GM19239 (cell line): ENCODE results near the gene TEAD4.

Source experiments
- DNase-seq: peaks from one replicate; pipeline ENCODE4 v3.0.0; 2011; ENCODE audit warnings: low spot score; ENCODE audit not compliant: insufficient read length
- FAIRE-seq: peaks from 2 replicates; lab custom pipeline; 2011; peaks lifted over from hg19 to GRCh38; lab: Jason Lieb, UNC

The TEAD4 gene

GRCh38 chr12:2959505-2960389 lies 550 bp downstream of the TEAD4 start:
- DNase-seq (peak; percentile 38), FAIRE-seq (no peak)

- DNase-seq = no peak
- no peak for FAIRE-seq
These were observed 1.3 kb downstream of the TEAD4 start for GRCh38 chr12:2960390-2960956.

DNA sequence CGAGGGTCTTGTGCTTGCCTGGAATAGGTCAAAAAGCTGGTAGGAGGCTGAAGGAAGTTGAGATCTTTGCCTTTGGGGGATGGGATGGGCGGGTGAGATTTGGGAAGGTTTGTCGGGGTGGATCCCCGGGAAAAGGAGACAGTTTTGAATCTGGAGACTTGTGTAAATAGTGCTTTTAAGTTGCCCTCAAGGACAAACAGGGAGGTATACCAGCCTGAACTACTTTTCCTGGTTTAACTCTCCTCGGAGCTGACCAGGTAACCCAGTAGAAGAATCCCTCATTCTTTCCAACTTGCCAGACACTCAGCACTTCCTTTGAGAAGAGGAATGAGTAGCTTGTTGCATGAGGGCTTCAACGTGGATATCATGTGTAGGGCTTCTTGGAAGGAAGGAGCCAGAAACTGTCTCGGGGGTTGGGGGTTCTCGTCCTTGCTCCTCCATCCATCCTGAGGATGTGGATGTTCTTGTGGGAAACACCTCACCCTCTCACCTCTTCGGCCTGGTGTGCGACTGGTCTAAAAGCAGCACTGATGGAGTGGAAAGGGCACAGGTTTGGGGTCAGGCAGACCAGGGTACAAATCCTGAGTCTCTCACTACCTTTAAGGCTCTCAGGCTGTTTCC lies 1.9 kb downstream of the TEAD4 start:
- DNase-seq (no peak), FAIRE-seq (no peak)

DNA sequence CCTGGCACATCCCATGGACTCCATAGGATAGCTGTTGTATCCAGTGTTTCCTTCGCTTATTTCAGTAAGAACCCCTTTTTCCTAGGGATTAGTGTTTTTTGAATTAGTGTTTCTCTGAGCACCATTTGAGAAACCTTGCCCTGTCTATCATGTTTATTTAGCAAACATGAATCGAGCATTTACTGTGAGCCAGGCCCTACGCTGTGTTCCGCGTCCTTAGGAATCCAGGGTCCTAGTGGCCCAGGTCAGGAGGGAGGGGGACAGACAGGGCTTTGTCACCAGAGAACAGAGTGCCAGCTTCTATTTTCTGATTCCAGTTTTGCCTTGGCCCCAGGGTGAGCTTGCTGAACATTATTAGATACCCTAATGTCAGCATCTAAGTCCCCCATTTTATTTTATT lies 2.5 kb downstream of the TEAD4 start:
- DNase-seq (no peak), FAIRE-seq (no peak)

DNA sequence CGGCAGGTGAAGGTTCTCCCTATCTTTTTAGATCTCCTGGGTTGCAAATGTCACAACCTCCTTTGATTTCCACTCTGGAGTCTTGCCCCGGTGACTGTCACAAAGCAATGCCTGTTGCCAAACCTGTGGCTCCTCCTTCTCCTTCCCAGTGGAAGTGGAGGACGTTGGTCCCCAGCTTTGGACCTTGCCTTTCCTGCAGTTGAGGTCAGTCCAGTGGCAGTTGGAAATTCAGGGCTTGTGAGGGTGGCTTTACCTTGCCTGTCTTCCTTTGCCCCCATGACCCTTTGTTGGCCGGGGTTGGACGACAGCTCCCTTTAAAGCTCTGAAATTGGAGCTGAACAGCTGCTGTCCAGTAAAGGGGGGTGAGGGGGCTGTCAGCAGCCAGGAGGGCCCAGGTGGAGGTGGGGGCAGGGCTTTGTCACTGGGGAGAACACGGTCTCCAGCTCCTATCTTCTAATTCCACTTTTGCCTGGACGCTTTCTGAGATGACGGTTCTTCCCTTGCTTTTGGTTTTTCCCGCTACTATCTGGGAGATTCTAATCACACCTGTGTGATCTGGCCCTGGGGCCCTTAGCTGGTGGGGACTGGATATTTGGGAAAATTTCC lies 4.1 kb downstream of the TEAD4 start:
- no peak for DNase-seq
- no peak for FAIRE-seq

DNA sequence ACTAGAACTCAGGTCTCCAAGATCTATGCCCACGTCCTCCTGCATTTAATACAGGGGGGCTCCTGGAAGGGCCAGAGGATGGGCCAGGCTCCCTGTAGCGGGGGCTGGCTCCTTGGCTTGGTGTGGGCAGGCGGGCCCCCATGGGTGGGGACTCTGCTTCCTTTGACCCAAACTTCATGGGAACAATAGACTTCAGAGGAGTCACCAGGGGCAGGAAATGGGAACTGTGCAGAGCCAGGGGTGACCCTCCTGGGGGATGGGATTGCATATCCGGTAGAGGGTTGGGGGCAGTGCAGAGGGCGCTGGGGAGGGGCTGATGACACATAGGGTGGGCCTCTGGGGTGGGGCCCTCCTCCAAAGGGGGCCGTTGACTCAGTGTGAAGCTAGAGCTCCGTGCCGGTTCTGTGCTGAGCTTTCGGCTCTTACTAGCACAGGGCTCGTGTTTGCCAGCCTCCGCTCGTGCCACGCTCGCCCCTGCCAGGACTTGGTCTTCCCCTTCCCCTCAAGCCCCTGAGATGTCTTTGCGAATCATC lies 4.6 kb downstream of the TEAD4 start:
- FAIRE-seq (no peak), DNase-seq (no peak)

- FAIRE-seq (no peak), DNase-seq (no peak)
These were observed 8.5 kb downstream of the TEAD4 start for GRCh38 chr12:2967651-2968050.

GRCh38 chr12:2970744-2971143 lies 11.5 kb downstream of the TEAD4 start:
- DNase-seq (no peak), FAIRE-seq (no peak)

DNA sequence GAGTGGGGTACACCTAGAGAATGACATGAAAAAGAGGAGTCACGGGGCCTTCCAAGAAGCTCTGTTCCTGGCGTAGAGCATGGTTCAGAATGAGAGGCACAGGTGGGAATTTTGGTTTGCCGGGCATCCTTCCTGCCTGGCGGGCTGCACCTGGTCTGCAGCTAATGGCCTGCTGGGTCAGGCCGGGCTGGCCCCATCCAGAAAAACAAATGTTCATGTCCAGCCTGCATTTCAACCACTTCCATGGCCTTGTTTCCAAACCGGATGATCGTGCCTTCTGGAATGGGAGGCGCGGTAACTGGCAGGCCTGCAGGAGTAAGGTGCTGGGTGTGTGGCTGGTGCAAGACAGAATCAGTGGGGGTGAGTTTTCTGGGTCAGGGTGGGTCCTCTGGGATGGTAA lies 14.4 kb downstream of the TEAD4 start:
- FAIRE-seq (no peak), DNase-seq (no peak)

DNA sequence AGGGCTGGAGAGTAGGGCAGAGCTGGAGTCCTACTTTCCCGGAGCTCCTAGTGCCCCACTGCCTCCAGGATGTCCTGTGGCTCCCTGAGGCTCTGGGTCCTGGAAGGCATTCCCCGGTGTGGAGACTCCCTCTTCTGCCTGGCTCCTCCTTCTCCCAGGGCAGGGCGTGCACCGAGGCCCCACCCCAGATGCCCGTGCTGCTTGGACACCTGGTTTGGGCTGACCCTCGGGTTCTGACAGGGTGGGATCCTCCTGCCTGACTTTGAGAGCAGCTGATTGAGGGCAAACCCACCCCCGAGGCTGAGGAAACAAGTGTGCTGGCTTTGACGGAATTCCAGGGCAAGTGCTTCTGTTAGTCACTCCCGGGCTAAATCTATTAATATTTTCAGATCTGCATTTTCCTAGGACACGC lies 15.4 kb downstream of the TEAD4 start:
- DNase-seq (no peak), FAIRE-seq (no peak)

DNA sequence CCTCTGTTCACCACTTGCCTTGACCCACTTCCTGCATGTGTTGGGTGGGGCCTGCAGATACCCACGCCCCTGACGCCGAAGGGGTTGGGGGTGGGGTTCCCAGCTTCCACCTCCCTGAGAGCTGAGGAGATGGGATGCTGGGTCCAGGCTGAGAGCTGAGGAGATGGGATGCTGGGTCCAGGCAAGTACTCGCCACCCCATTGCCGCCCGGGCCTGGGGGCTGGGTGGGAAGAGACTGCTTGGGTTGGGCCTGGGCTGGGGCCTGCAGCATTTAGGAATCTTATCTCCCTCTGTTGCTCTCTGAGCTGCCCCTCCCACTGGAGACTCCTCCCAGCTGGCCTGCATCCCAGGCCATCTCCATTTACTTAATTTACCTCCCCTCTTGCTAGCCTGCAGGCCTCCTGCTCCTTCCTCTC lies 17.4 kb downstream of the TEAD4 start:
- FAIRE-seq (no peak), DNase-seq (no peak)

DNA sequence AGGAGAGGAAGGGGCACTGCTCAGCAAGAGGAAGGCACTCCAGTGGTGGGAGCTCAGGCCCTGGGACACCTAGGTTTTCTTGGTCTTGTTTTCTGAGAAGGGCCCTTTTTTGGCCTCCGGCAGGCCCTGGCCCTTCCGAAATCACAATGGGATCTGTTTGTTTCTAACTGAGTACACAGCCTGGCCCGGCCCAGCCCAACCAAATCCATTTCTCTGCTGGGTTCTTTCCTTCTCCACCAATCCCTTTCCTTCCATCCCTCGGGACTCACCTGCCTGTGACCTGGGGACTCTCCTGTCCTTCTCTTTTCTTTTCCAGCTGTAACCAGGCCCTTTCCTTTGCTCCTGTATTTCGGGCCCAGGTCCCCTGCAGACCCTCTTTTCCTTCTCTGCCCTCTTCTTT lies 18.6 kb downstream of the TEAD4 start:
- DNase-seq = no peak
- FAIRE-seq = no peak

DNA sequence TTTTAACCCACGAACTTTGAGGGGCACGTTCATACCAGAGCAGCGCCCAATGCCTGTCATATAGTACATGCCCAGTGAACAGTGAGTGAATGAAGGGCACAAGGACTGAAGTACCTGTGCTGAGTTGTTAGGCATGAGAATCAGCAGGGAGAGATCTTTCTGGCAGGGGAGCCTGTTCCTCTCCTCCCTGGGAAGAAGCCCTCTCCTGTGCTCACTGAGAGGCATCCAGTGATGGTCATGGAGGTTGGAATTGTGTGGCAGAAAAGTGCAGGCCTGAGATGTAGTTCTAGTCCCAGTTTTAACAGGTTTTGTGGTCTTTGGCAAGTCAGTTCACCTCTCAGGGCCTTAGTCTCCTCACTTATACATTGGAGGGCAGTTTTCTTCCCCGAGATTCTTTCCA lies 20.6 kb downstream of the TEAD4 start:
- FAIRE-seq = no peak

DNA sequence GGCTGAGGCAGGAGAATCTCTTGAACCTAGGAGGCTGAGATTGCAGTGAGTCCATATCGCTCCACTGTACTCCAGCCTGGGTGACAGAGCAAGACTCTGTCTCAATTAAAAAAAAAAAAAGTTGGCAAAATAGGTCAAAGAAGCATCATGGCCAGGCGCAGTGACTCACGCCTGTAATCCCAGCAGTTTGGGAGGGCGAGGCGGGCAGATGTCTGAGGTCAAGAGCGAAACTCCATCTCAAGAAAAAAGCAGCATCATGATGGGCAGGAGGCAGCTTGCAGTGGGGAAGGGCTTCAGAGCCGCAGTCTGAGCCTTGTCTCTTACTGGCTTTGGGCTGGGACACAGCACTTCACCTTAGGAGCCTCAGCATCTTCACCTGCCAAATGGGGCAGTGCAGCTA lies 21.4 kb downstream of the TEAD4 start:
- DNase-seq = no peak
- FAIRE-seq = no peak

More for the DNA sequence above, 20.6 kb downstream of the TEAD4 start:
- no peak for DNase-seq

DNA sequence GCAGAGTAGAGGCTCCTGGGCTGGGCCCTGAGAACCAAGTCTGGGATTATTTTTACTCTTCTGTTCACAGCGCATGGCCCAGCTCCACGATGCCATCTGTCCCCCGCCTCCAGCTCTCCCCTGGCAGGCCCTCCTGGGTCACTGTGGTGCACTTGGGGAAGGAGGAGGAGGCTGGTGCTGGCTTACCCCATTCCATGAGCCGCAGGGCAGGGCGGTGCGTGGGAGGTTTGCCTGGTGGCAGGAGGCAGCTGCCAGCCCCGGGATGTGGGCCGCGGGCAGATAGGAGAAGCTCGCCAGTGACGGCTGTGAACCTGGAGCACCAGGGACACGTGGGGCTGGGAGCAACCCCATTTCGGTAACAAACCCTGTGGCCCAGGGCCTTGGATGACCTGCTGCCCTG lies 23.2 kb downstream of the TEAD4 start:
- no peak for FAIRE-seq

DNA sequence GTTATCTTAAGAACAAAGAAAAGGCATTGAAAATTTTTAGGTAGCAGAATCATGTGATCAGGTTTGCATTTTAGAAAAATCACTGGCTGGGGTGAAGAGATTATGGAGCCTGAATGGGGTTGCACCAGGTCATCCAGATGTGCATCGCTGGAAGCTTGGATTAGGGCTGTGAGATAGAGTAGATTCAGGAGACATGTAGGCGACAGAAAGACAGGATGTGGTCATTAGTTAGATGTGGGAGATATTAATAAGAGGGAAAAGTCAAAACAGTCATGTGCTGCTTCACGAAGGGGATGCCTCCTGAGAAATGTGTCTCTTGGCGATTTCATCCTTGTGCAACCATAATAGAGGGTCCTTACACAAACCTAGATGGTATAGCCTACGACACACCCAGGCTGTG lies 25.1 kb downstream of the TEAD4 start:
- FAIRE-seq (no peak), DNase-seq (no peak)

More for the DNA sequence above, 23.2 kb downstream of the TEAD4 start:
- no peak for DNase-seq

GRCh38 chr12:2984698-2985097 lies 25.5 kb downstream of the TEAD4 start:
- DNase-seq (no peak), FAIRE-seq (no peak)

GRCh38 chr12:2986876-2987275 lies 27.7 kb downstream of the TEAD4 start:
- no peak for FAIRE-seq
- no peak for DNase-seq

GRCh38 chr12:2988494-2988893 lies 29.3 kb downstream of the TEAD4 start:
- DNase-seq (no peak), FAIRE-seq (no peak)

DNA sequence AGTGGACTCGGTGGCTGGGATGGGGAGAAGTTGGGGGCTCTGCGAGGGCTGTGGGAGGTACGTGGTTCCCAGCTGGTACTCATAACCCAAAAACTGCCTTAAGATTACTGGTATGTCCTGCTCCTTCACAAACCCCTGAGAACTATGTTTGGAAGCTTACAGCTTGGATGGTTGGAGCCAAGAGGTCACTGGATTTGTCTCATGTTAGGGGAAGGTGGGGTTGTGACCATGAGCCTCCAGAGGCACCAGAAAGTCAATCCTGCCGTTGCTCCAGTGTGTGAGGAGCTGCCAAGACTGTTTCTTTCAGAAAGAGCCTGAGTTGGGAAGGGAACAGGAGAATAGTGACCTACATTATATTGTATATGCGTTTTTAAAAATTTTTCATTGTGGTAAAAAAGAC lies 33.5 kb downstream of the TEAD4 start:
- no peak for FAIRE-seq
- DNase-seq = no peak
